Kidney (tissue), 14 donors: ENCODE results near the gene UMOD. TPM values are rescaled to one million over a fixed set of nuclear protein-coding genes. Genes with fewer than 3 reads are reported as not detected.

ENCODE experiments used
- DNase-seq, 5 donors: peaks; one replicate each; pipeline ENCODE4 v3.0.0-alpha.2; 2013 to 2020
- FAIRE-seq: peaks from 2 replicates; lab custom pipeline; 2012; peaks lifted over from hg19 to GRCh38; lab: Jason Lieb, UNC
- H3K27ac ChIP-seq, 2 donors: one replicate each; pipeline ENCODE4 v1.7.0; 2013; ENCODE audit warnings: low read depth in 2 of 2, low read length in 2 of 2, inconsistent platforms in 1 of 2
- H3K27me3 ChIP-seq: one replicate; pipeline ENCODE4 v1.7.1; 2013; ENCODE audit warnings: low read length, inconsistent platforms; ENCODE audit not compliant: control insufficient read depth, insufficient read depth
- H3K36me3 ChIP-seq, 3 donors: one replicate each; pipeline versions ENCODE4 v1.7.0 to v1.7.1; 2013; ENCODE audit warnings: low read length in 3 of 3, control low read depth in 1 of 3, inconsistent platforms in 1 of 3; ENCODE audit not compliant: insufficient read depth in 3 of 3, control insufficient read depth in 2 of 3
- H3K4me1 ChIP-seq, 3 donors: one replicate each; pipeline versions ENCODE4 v1.7.0 to v1.7.1; 2013; ENCODE audit warnings: low read length in 3 of 3, inconsistent platforms in 1 of 3, low read depth in 1 of 3; ENCODE audit not compliant: control insufficient read depth in 2 of 3, insufficient read depth in 2 of 3
- H3K4me3 ChIP-seq, 3 donors: one replicate each; pipeline versions ENCODE4 v1.7.0 to v1.8.1; 2013; ENCODE audit warnings: low read length in 3 of 3, control low read depth in 1 of 3, inconsistent platforms in 1 of 3
- H3K9ac ChIP-seq, 3 donors: one replicate each; pipeline versions ENCODE4 v1.7.0 to v1.7.1; 2013; ENCODE audit warnings: low read length in 3 of 3, control low read depth in 1 of 3, inconsistent platforms in 1 of 3
- H3K9me3 ChIP-seq, 3 donors: one replicate each; pipeline versions ENCODE4 v1.7.0 to v1.7.1; 2013; ENCODE audit warnings: low read length in 3 of 3, control low read depth in 1 of 3, inconsistent platforms in 1 of 3; ENCODE audit not compliant: control insufficient read depth in 2 of 3, insufficient read depth in 1 of 3
- CTCF ChIP-seq: IDR thresholded peaks from 3 replicates; pipeline ENCODE4 v1.5.1; 2012; ENCODE audit warnings: mild to moderate bottlenecking, moderate library complexity, borderline replicate concordance; ENCODE audit not compliant: insufficient read depth; ENCODE audit errors: extremely low read depth
- intact Hi-C: fragments of 100-400 bp; cut with DNase I; formaldehyde crosslinking; loops from one replicate; pipeline ENCODE4 v1.11.1; 2022
- polyA plus RNA-seq: library from polyadenylated mRNA; stranded (reverse); fragments of 350-450 nt; fragmentation: Illumina TruSeq; extraction: RNeasy Lipid Tissue Mini Kit (QIAGEN cat#74804); gene quantifications from one replicate; pipeline ENCODE4 v1.2.3, GENCODE V29; 2014; ENCODE audit warnings: low read depth, low replicate concordance; ENCODE audit not compliant: insufficient read depth
- total RNA-seq: library from RNA; stranded (reverse); fragmentation: NEBNext Ultra II Directional; extraction: Animal tissue kit (Norgen Biotek cat#: 25700); gene quantifications from one replicate; pipeline ENCODE4 v1.2.1, GENCODE V29; 2021
- donor health status: control.
- donor health status: control.
- donor health status: control.
- donor health status: control.
- donor health status: control.
- donor health status: DM: yes; HTN: yes; CAD: no.
- donor health status: Normal renal cell carcinoma (clear cell type).

Gene UMOD
- total and polyA plus RNA-seq, 2 donors from 2014 or later = 65.7 to 4,168 TPM

GRCh38 chr16:20320592-20320991, 31.9 kb downstream of the UMOD start:
- FAIRE-seq (no peak), DNase-seq (no peak)
- Histone ChIP-seq H3K4me1 (no peaks in the 10 kb centered on the region), H3K4me3 (no peak overlapping the region), H3K9ac (no peak overlapping the region), H3K36me3 (no peaks in the 10 kb centered on the region), H3K27me3 (no peaks in the 10 kb centered on the region), H3K27ac (no peak overlapping the region), H3K9me3 (no peaks in the 10 kb centered on the region)
- no peak for TF ChIP-seq CTCF
- intact Hi-C loops = no loop called here

GRCh38 chr16:20320178-20320577, 32.3 kb downstream of the UMOD start:
- H3K27ac ChIP-seq = no peak overlapping the region
- no peaks in the 10 kb centered on the region for H3K9me3 ChIP-seq
- no peaks in the 10 kb centered on the region for H3K36me3 ChIP-seq
- intact Hi-C loops = no loop called here
- H3K9ac ChIP-seq = no peak overlapping the region
- DNase-seq (no peak), FAIRE-seq (no peak)
- no peaks in the 10 kb centered on the region for H3K4me1 ChIP-seq
- no peak overlapping the region for H3K4me3 ChIP-seq
- no peak for TF ChIP-seq CTCF
- H3K27me3 ChIP-seq = no peaks in the 10 kb centered on the region

GRCh38 chr16:20319406-20319805, 33.1 kb downstream of the UMOD start:
- H3K36me3 ChIP-seq = no peaks in the 10 kb centered on the region
- no peaks in the 10 kb centered on the region for H3K9me3 ChIP-seq
- H3K27ac ChIP-seq = no peak overlapping the region
- H3K27me3 ChIP-seq = no peaks in the 10 kb centered on the region
- no peak for TF ChIP-seq CTCF
- FAIRE-seq (no peak), DNase-seq (no peak)
- intact Hi-C loops = no loop called here
- no peaks in the 10 kb centered on the region for H3K4me1 ChIP-seq
- no peak overlapping the region for H3K4me3 ChIP-seq
- H3K9ac ChIP-seq = no peak overlapping the region

GRCh38 chr16:20318437-20318836, 34.1 kb downstream of the UMOD start:
- H3K4me1 ChIP-seq = no peaks in the 10 kb centered on the region

More at GRCh38 chr16:20318437-20318836, 34.1 kb downstream of the UMOD start:
- TF ChIP-seq CTCF = no peak
- H3K9ac ChIP-seq = no peak overlapping the region
- DNase-seq (no peak), FAIRE-seq (no peak)
- H3K4me3 ChIP-seq = no peak overlapping the region
- no peak overlapping the region for H3K27ac ChIP-seq
- no peaks in the 10 kb centered on the region for H3K9me3 ChIP-seq
- no peaks in the 10 kb centered on the region for H3K36me3 ChIP-seq
- H3K27me3 ChIP-seq = no peaks in the 10 kb centered on the region
- intact Hi-C loops = no loop called here
